Measurements from ENCODE around the gene ZAP70. TPM values are rescaled to one million over a fixed set of nuclear protein-coding genes. Genes with fewer than 3 reads are reported as not detected.
"Not testable (repeated sequence)": the region's sequence is repeated elsewhere in the genome, so short reads cannot be mapped to it uniquely, and the experiment has no call there.

The ZAP70 gene
- total and polyA plus RNA-seq, 4 donors, result 5.1 to 8.3 (median 5.5) TPM

DNA sequence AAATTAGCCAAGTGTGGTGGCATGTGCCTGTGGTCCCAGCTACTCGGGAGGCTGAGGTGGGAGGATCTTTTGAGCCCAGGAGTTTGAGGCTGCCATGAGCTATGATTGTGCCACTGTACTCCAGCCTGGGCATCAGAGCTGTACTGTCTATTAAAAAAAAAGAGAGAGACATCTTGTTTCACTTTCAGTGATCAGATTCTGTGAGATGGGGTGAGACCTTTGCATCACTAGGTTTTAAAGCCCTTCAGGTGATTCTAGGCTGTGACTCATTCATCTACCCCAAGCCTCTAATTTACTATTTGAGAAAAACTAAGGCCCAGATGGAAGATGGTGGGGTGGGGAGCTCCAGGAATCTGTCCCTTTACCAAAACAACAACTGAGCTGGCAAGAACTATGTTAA, 36.8 kb upstream of the ZAP70 start:
- Histone ChIP-seq H3K9ac (ENCODE audit: insufficient read depth in 1 of 2, low read length in 2 of 2) (no peak overlapping the region), H3K9me3 (ENCODE audit: control insufficient read depth in 4 of 4, insufficient read depth in 3 of 4, low read length in 3 of 4) (peaks cover 0 to 2% (median 1%) of the 10 kb centered on the region in 4 donors), H3K27ac (ENCODE audit: low read depth in 1 of 2, low read length in 1 of 2) (no peak overlapping the region), H3K27me3 (ENCODE audit: control insufficient read depth in 3 of 3, insufficient read depth in 3 of 3, low read length in 2 of 3) (no peaks in the 10 kb centered on the region), H3K4me1 (ENCODE audit: control insufficient read depth in 5 of 5, insufficient read depth in 5 of 5, low read length in 5 of 5) (no peaks in the 10 kb centered on the region), H3K4me3 (no peak overlapping the region), H3K36me3 (ENCODE audit: control insufficient read depth in 4 of 4, insufficient read depth in 4 of 4, low read length in 4 of 4) (no peaks in the 10 kb centered on the region)
- no peak for ATAC-seq (ENCODE audit: insufficient read depth, low FRiP score)
- no peak for DNase-seq
- WGBS, 2 donors, result 94 to 100% methylated on average over 1 of the region's 1 CpG
- TF ChIP-seq, protein P1, sequence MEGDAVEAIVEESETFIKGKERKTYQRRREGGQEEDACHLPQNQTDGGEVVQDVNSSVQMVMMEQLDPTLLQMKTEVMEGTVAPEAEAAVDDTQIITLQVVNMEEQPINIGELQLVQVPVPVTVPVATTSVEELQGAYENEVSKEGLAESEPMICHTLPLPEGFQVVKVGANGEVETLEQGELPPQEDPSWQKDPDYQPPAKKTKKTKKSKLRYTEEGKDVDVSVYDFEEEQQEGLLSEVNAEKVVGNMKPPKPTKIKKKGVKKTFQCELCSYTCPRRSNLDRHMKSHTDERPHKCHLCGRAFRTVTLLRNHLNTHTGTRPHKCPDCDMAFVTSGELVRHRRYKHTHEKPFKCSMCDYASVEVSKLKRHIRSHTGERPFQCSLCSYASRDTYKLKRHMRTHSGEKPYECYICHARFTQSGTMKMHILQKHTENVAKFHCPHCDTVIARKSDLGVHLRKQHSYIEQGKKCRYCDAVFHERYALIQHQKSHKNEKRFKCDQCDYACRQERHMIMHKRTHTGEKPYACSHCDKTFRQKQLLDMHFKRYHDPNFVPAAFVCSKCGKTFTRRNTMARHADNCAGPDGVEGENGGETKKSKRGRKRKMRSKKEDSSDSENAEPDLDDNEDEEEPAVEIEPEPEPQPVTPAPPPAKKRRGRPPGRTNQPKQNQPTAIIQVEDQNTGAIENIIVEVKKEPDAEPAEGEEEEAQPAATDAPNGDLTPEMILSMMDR (IDR thresholded peaks at IDR 0.05; ENCODE audit: control extremely low read depth, extremely low read depth), result no peak

DNA sequence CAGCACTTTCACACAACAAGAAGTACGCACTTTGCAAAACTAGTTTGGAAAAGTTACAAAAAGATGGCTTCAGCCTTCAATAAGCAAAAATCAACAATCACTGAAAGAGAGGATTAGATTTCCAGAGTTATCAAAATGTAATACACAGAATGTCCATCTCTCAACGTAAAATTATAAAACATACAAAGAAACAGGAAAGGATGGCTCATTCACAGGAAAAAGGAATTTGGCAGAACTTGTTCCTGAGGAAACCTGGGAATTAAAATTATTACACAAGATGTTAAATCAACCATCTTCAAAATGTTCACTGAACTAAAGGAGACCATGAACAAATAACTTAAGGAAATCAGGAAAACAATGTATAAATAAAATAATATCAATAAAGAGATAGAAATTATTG, 35.9 kb upstream of the ZAP70 start:
- Histone ChIP-seq H3K4me3 (no peak overlapping the region), H3K9me3 (ENCODE audit: control insufficient read depth in 4 of 4, insufficient read depth in 3 of 4, low read length in 3 of 4) (peaks cover 0 to 2% (median 1%) of the 10 kb centered on the region in 4 donors), H3K4me1 (ENCODE audit: control insufficient read depth in 5 of 5, insufficient read depth in 5 of 5, low read length in 5 of 5) (no peaks in the 10 kb centered on the region)

GRCh38 chr2:97678298-97678697, 35.1 kb upstream of the ZAP70 start:
- no peaks in the 10 kb centered on the region for H3K27me3 ChIP-seq (ENCODE audit: control insufficient read depth in 3 of 3, insufficient read depth in 3 of 3, low read length in 2 of 3)
- DNase-seq, result no peak
- no peak overlapping the region for H3K4me3 ChIP-seq
- TF ChIP-seq, protein P1 (IDR thresholded peaks at IDR 0.05; ENCODE audit: control extremely low read depth, extremely low read depth), result no peak
- no peaks in the 10 kb centered on the region for H3K36me3 ChIP-seq (ENCODE audit: control insufficient read depth in 4 of 4, insufficient read depth in 4 of 4, low read length in 4 of 4)
- no peaks in the 10 kb centered on the region for H3K4me1 ChIP-seq (ENCODE audit: control insufficient read depth in 5 of 5, insufficient read depth in 5 of 5, low read length in 5 of 5)
- no peak overlapping the region for H3K27ac ChIP-seq (ENCODE audit: low read depth in 1 of 2, low read length in 1 of 2)
- 65 to 89% methylated on average over 1 of the region's 1 CpG for WGBS, 2 donors
- no peak overlapping the region for H3K9ac ChIP-seq (ENCODE audit: insufficient read depth in 1 of 2, low read length in 2 of 2)
- H3K9me3 ChIP-seq (ENCODE audit: control insufficient read depth in 4 of 4, insufficient read depth in 3 of 4, low read length in 3 of 4), result peaks cover 0 to 2% (median 0%) of the 10 kb centered on the region in 4 donors
- ATAC-seq (ENCODE audit: insufficient read depth, low FRiP score), result no peak

More for the DNA sequence above, 35.9 kb upstream of the ZAP70 start:
- TF ChIP-seq, protein P1 (IDR thresholded peaks at IDR 0.05; ENCODE audit: control extremely low read depth, extremely low read depth), result no peak
- Histone ChIP-seq H3K36me3 (ENCODE audit: control insufficient read depth in 4 of 4, insufficient read depth in 4 of 4, low read length in 4 of 4) (no peaks in the 10 kb centered on the region), H3K27me3 (ENCODE audit: control insufficient read depth in 3 of 3, insufficient read depth in 3 of 3, low read length in 2 of 3) (no peaks in the 10 kb centered on the region), H3K9ac (ENCODE audit: insufficient read depth in 1 of 2, low read length in 2 of 2) (no peak overlapping the region), H3K27ac (ENCODE audit: low read depth in 1 of 2, low read length in 1 of 2) (no peak overlapping the region)
- DNase-seq (no peak), ATAC-seq (ENCODE audit: insufficient read depth, low FRiP score) (no peak)
- WGBS, 2 donors, result 82 to 93% methylated on average over 2 of the region's 2 CpGs

DNA sequence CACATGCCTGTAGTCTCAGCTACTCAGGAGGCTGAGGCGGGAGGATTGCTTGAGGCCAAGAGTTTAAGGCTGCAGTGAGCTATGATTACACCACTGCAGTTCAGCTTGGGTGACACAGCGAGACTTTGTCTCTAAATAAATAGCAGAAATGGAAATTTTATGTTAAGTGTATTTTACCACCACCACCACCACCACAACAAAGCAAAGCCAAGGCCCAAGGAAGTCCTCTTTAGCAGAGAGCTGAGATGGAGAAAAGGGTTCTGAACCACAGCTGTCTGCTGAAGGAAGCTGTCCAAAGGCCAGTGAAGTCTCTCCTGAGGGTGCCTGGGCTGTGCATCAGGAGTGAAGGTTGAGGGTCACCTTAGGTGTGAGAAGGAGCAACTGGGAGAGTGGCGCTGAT, 26.1 kb upstream of the ZAP70 start:
- not testable (repeated sequence) for H3K27me3 ChIP-seq (ENCODE audit: control insufficient read depth in 3 of 3, insufficient read depth in 3 of 3, low read length in 2 of 3); H3K9ac ChIP-seq (ENCODE audit: insufficient read depth in 1 of 2, low read length in 2 of 2); H3K27ac ChIP-seq (ENCODE audit: low read depth in 1 of 2, low read length in 1 of 2); H3K9me3 ChIP-seq (ENCODE audit: control insufficient read depth in 4 of 4, insufficient read depth in 3 of 4, low read length in 3 of 4); H3K4me1 ChIP-seq (ENCODE audit: control insufficient read depth in 5 of 5, insufficient read depth in 5 of 5, low read length in 5 of 5); ATAC-seq (ENCODE audit: insufficient read depth, low FRiP score); H3K4me3 ChIP-seq; DNase-seq; H3K36me3 ChIP-seq (ENCODE audit: control insufficient read depth in 4 of 4, insufficient read depth in 4 of 4, low read length in 4 of 4)
- 85 to 89% methylated on average over 2 of the region's 3 CpGs for WGBS, 2 donors
